Karpas-422 (cell line): ENCODE measurements around the gene PCDH9. TPM values are rescaled to one million over a fixed set of nuclear protein-coding genes. Genes with fewer than 3 reads are reported as not detected.

ENCODE experiments used
- DNase-seq: peaks from one replicate; pipeline ENCODE4 v3.0.0-alpha.2; 2015
- H2AFZ ChIP-seq: fragments of 200-600 bp; sonication (generic); 2 replicates; pipeline ENCODE4 v1.6.1; 2014; ENCODE audit warnings: antibody characterized with exemption, low read length, mixed read lengths
- H3K27ac ChIP-seq: fragments of 200-600 bp; sonication (generic); 2 replicates; pipeline ENCODE4 v1.5.1; 2014; ENCODE audit warnings: mild to moderate bottlenecking, low read length, moderate library complexity
- H3K27me3 ChIP-seq: fragments of 200-600 bp; sonication (generic); 2 replicates; pipeline ENCODE4 v1.6.1; 2014; ENCODE audit warnings: low read length, mixed read lengths
- H3K36me3 ChIP-seq: fragments of 200-600 bp; sonication (generic); 2 replicates; pipeline ENCODE4 v1.6.1; 2014; ENCODE audit warnings: low read length, mixed read lengths; ENCODE audit not compliant: insufficient read depth
- H3K4me1 ChIP-seq: fragments of 200-600 bp; sonication (generic); 2 replicates; pipeline ENCODE4 v1.6.1; 2014; ENCODE audit warnings: mild to moderate bottlenecking, low read length, mixed read lengths
- H3K4me2 ChIP-seq: fragments of 200-600 bp; sonication (generic); 2 replicates; pipeline ENCODE4 v1.6.1; 2014; ENCODE audit warnings: low read length, low read depth, mild to moderate bottlenecking; ENCODE audit not compliant: poor library complexity, severe bottlenecking
- H3K4me3 ChIP-seq: fragments of 200-600 bp; sonication (generic); 2 replicates; pipeline ENCODE4 v1.5.1; 2014; ENCODE audit warnings: mild to moderate bottlenecking, antibody characterized with exemption, low read length, mixed read lengths
- H3K79me2 ChIP-seq: fragments of 200-600 bp; sonication (generic); 2 replicates; pipeline ENCODE4 v1.6.1; 2014; ENCODE audit warnings: mild to moderate bottlenecking, low read length, mixed read lengths
- H3K9ac ChIP-seq: fragments of 200-600 bp; sonication (generic); 2 replicates; pipeline ENCODE4 v1.6.0; 2014; ENCODE audit warnings: low read length
- H3K9me2 ChIP-seq: fragments of 200-600 bp; sonication (generic), shearing (Covaris generic); replicated peaks from 2 replicates; pipeline ENCODE4 v1.6.0; 2014; ENCODE audit warnings: mild to moderate bottlenecking, low read length, moderate library complexity; ENCODE audit not compliant: insufficient read depth
- H3K9me3 ChIP-seq: fragments of 300-700, 200-600 bp; sonication (generic); 2 replicates; pipeline ENCODE4 v1.6.1; 2014; ENCODE audit warnings: low read length, mixed read lengths
- H4K20me1 ChIP-seq: fragments of 200-600 bp; sonication (generic); 2 replicates; pipeline ENCODE4 v1.6.1; 2014; ENCODE audit warnings: mild to moderate bottlenecking, antibody characterized with exemption, low read length, low read depth; ENCODE audit not compliant: insufficient read depth
- total RNA-seq: library from RNA; depleted of rRNA; stranded (reverse); fragments of >200 nt; shearing (Covaris generic); gene quantifications from 2 replicates; pipeline ENCODE4 v1.2.3, GENCODE V29; 2014; ENCODE audit warnings: low replicate concordance

Gene PCDH9
- total RNA-seq, 1 experiment from 2014 or later: 5.8 TPM

DNA sequence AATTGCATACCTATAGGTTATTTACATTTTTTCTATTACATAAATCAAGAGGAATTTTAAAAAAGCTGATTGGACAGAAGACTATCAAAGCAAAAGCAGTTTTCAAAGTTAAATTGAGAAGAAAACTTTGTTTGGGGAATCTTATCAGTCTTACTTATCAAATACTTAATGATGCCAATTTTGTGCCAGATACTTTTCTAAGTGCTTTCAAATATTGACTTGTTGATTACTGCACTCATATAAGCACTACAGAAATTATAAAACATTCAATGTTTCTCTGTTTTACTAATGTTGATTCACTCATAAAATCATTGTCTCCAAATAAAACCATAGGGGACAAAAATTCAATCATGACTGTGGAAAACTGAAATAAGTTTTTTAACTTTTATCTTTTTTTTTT is 36.2 kb downstream of the PCDH9 start:
- Histone ChIP-seq H3K27me3 (no peaks in the 10 kb centered on the region), H3K9me2 (no peaks in the 10 kb centered on the region), H3K79me2 (no peaks in the 10 kb centered on the region), H3K9me3 (no peaks in the 10 kb centered on the region), H3K27ac (no peak overlapping the region), H2AFZ (no peak overlapping the region), H3K36me3 (no peaks in the 10 kb centered on the region), H3K4me3 (no peak overlapping the region), H3K9ac (no peak overlapping the region), H4K20me1 (no peaks in the 10 kb centered on the region), H3K4me2 (no peak overlapping the region), H3K4me1 (peaks cover 7% of the 10 kb centered on the region; the same call in 1 of the 2 replicates)
- no peak for DNase-seq

DNA sequence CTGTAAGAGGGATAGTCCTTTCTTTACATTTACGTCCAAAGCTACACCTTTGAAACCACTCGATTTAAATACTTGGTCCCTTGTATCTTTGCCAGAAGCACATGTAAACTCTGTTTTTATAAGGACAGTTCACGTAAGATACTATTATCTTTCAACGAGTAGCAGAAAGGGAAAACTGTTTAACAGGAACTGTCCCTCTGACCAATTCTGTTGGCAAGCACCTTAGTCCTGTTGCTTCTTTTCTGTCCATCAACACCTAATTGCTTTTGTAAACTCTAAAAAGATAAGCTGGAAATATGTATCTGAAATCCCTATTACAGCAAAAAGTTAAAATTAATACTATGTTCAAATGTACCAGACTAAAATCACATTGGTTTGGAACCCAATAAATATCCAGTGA is 37.4 kb downstream of the PCDH9 start:
- no peaks in the 10 kb centered on the region for H4K20me1 ChIP-seq
- peaks cover 7% of the 10 kb centered on the region; the same call in 1 of the 2 replicates for H3K4me1 ChIP-seq
- H3K9me2 ChIP-seq: no peaks in the 10 kb centered on the region
- no peak overlapping the region for H3K4me2 ChIP-seq
- no peak for DNase-seq
- no peak overlapping the region for H3K27ac ChIP-seq
- no peaks in the 10 kb centered on the region for H3K9me3 ChIP-seq
- H3K36me3 ChIP-seq: no peaks in the 10 kb centered on the region
- H3K79me2 ChIP-seq: no peaks in the 10 kb centered on the region
- no peaks in the 10 kb centered on the region for H3K27me3 ChIP-seq
- no peak overlapping the region for H2AFZ ChIP-seq
- no peak overlapping the region for H3K4me3 ChIP-seq
- no peak overlapping the region for H3K9ac ChIP-seq

DNA sequence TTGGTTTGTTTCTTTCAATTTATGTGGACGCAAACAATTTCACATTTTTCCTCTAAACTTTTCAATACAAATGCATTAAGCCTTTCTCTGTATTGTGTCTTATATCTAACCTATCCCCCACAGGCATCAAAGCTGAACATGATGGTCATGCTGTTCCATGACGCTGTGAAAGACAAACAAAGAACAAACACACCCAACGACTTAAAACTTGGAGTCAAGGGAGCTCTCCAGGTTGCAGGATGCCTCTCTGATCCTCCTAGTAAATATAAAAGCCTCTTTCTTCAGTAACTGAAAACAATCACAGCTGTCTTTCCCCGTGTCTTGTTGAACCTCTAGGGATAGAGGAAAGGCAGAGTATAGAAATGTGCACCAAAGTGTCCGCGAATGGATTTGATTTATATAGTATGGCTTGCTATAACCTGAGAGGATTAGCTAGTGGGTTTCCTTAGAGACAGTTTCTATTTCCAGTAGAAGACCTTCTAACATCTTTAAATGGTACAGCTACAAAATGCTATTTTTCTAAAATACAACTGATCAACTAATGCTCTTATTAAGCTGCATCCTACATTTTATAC is 43.1 kb downstream of the PCDH9 start:
- no peak overlapping the region for H3K9ac ChIP-seq
- H3K27ac ChIP-seq: no peak overlapping the region
- no peak overlapping the region for H3K4me3 ChIP-seq
- H3K36me3 ChIP-seq: no peaks in the 10 kb centered on the region
- H3K79me2 ChIP-seq: no peaks in the 10 kb centered on the region
- H3K9me2 ChIP-seq: no peaks in the 10 kb centered on the region
- peak overlapping the region; percentile 60; the same call in 1 of the 2 replicates for H2AFZ ChIP-seq
- DNase-seq: no peak
- no peaks in the 10 kb centered on the region for H3K27me3 ChIP-seq
- H3K4me2 ChIP-seq: no peak overlapping the region
- H3K4me1 ChIP-seq: no peaks in the 10 kb centered on the region
- H4K20me1 ChIP-seq: no peaks in the 10 kb centered on the region
- no peaks in the 10 kb centered on the region for H3K9me3 ChIP-seq

DNA sequence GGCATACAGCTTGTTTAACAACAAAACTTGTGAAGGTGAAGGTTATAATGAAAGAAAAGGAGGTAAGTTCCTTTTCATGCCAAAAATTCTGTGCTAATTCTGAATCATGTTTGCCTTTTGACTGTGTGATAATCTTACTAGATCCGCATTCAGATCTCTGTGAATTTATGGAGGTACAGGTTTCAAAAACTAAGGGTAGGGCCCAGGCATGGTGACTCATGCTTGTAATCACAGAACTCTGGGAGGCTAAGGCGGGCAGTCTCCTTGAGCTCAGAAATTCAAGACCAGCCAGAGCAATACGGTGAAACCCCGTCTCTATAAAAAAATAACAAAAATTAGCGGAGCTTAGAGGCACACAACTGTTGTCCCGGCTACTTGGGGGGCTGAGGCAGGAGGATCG is 45.9 kb downstream of the PCDH9 start:
- Histone ChIP-seq H3K9me2 (no peaks in the 10 kb centered on the region), H3K4me2 (no peak overlapping the region), H3K27me3 (no peaks in the 10 kb centered on the region), H3K4me3 (no peak overlapping the region), H3K9me3 (no peaks in the 10 kb centered on the region), H3K9ac (no peak overlapping the region), H3K79me2 (no peaks in the 10 kb centered on the region), H4K20me1 (no peaks in the 10 kb centered on the region), H3K4me1 (no peaks in the 10 kb centered on the region), H3K27ac (no peak overlapping the region), H2AFZ (no peak overlapping the region), H3K36me3 (no peaks in the 10 kb centered on the region)
- DNase-seq: no peak

DNA sequence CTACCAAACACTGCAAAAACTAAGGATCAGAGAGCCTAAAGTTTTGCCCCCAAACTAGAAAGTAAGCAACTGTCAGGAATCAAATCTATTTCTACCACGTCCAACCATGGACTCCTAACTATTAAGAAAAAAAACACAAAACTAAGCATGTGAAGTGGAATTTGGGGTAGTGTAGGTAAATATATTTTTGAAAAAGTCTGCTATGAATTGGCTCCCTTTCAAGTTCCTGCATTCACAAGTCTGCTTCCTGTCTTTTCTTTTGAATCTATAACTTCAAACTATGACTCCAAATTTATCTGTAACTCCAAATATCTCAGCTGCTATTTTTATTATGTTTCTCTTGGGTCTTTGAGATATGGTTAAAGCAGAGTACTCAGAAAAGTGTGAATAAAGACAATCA is 47.0 kb downstream of the PCDH9 start:
- H2AFZ ChIP-seq: no peak overlapping the region
- H3K79me2 ChIP-seq: no peaks in the 10 kb centered on the region

DNA sequence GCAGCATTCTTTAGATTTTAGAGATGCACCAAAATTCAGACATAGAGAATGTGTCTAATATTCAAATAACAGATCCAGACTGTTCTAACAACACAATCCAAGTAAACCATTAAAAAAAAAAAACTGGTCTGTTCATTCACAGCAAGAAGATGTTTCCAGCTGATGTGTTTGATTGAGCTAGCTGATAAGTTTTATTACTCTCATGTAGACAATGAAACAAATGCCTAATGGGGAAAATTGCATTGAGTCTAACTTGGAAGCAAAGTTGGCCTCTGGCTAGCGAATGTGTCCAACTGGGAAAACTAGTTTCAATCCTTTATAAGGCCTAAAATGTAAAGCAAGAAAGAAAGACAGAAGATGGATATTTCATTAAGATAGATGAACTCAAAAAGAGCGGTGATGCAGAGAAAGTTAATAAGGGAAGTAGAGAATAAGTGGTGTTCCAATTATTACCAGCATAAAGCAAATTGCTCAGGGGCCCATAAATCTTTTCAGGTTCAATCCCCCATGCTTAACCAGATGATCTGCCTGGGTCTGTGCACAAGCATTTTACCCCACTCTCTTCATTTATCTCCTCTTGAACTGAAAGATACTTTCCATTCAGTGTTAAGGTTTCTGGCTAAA is 54.2 kb downstream of the PCDH9 start:
- no peaks in the 10 kb centered on the region for H3K27me3 ChIP-seq
- no peak overlapping the region for H3K4me3 ChIP-seq
- H3K9ac ChIP-seq: no peak overlapping the region
- no peaks in the 10 kb centered on the region for H3K9me2 ChIP-seq
- no peaks in the 10 kb centered on the region for H3K9me3 ChIP-seq
- H3K4me2 ChIP-seq: no peak overlapping the region
- H3K4me1 ChIP-seq: no peaks in the 10 kb centered on the region
- H3K27ac ChIP-seq: no peak overlapping the region
- no peak overlapping the region for H2AFZ ChIP-seq
- no peak for DNase-seq
- no peaks in the 10 kb centered on the region for H3K79me2 ChIP-seq
- no peaks in the 10 kb centered on the region for H4K20me1 ChIP-seq
- H3K36me3 ChIP-seq: no peaks in the 10 kb centered on the region

More for the DNA sequence above, 47.0 kb downstream of the PCDH9 start:
- Histone ChIP-seq H3K4me1 (no peaks in the 10 kb centered on the region), H3K27ac (no peak overlapping the region), H3K36me3 (no peaks in the 10 kb centered on the region), H4K20me1 (no peaks in the 10 kb centered on the region), H3K9me2 (no peaks in the 10 kb centered on the region), H3K4me3 (no peak overlapping the region), H3K4me2 (no peak overlapping the region), H3K9me3 (no peaks in the 10 kb centered on the region), H3K9ac (no peak overlapping the region), H3K27me3 (no peaks in the 10 kb centered on the region)
- DNase-seq: no peak

DNA sequence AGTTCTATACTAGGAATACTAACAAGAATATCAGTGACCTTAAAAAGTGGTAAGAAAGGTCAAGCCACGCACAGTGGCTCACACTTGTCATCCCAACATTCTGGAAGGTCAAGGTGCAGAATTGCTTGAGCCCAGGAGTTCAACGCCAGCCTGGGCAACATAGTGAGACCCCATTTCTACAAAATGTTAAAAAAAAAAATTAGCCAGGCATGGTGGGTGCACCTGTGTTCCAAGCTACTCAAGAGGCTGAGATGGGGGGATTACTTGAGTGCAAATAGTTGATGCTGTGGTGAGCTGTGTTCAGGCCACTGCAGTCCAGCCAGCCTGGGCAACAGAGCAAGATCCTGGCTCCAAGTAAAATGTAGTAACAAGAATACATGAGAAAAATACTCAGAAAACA is 61.8 kb downstream of the PCDH9 start:
- no peaks in the 10 kb centered on the region for H3K27me3 ChIP-seq
- no peak overlapping the region for H3K27ac ChIP-seq
- H3K9me2 ChIP-seq: no peaks in the 10 kb centered on the region
- no peak overlapping the region for H3K9ac ChIP-seq
- no peaks in the 10 kb centered on the region for H3K9me3 ChIP-seq
- no peak for DNase-seq
- H3K4me3 ChIP-seq: no peak overlapping the region
- no peaks in the 10 kb centered on the region for H3K4me1 ChIP-seq
- no peak overlapping the region for H3K4me2 ChIP-seq
- no peaks in the 10 kb centered on the region for H3K79me2 ChIP-seq
- no peaks in the 10 kb centered on the region for H4K20me1 ChIP-seq
- no peak overlapping the region for H2AFZ ChIP-seq
- H3K36me3 ChIP-seq: no peaks in the 10 kb centered on the region

DNA sequence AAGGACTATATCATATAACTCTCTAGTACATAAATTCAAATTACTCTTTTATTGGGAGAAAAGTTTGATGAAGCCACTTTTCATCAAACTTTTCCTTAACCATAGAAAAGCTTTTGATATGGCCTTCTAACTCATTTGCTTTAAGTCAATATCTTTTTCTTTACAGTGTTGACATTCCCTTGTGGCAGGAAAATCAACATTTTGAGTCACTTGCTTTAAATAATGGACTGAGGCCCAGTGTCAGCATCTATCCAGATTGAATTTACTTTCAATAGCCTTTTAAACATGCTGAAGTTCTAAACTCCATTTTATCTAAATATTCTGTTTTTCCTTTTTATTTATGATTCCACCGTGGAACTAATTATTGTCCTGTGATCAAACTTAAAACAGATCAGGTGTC is 62.7 kb downstream of the PCDH9 start:
- no peak overlapping the region for H3K4me3 ChIP-seq
- no peak for DNase-seq
- no peak overlapping the region for H2AFZ ChIP-seq
- H4K20me1 ChIP-seq: no peaks in the 10 kb centered on the region
- H3K9ac ChIP-seq: no peak overlapping the region
- no peaks in the 10 kb centered on the region for H3K9me2 ChIP-seq
- H3K4me2 ChIP-seq: no peak overlapping the region
- no peaks in the 10 kb centered on the region for H3K79me2 ChIP-seq
- H3K9me3 ChIP-seq: no peaks in the 10 kb centered on the region
- no peaks in the 10 kb centered on the region for H3K4me1 ChIP-seq
- no peaks in the 10 kb centered on the region for H3K36me3 ChIP-seq
- no peaks in the 10 kb centered on the region for H3K27me3 ChIP-seq
- no peak overlapping the region for H3K27ac ChIP-seq
